Stimulated activated CD8-positive, alpha-beta memory T cell treated with anti-CD3 and anti-CD28 coated beads, Interleukin-12 subunit alpha, Interleukin-12 subunit beta, amount 100 ng/mL, for 1 hour (primary cell): ENCODE data around the gene TBC1D16.

Experiments
- DNase-seq: peaks from one replicate; pipeline ENCODE4 v3.0.0-alpha.2; 2020; ENCODE audit warnings: low read depth

The TBC1D16 gene

DNA sequence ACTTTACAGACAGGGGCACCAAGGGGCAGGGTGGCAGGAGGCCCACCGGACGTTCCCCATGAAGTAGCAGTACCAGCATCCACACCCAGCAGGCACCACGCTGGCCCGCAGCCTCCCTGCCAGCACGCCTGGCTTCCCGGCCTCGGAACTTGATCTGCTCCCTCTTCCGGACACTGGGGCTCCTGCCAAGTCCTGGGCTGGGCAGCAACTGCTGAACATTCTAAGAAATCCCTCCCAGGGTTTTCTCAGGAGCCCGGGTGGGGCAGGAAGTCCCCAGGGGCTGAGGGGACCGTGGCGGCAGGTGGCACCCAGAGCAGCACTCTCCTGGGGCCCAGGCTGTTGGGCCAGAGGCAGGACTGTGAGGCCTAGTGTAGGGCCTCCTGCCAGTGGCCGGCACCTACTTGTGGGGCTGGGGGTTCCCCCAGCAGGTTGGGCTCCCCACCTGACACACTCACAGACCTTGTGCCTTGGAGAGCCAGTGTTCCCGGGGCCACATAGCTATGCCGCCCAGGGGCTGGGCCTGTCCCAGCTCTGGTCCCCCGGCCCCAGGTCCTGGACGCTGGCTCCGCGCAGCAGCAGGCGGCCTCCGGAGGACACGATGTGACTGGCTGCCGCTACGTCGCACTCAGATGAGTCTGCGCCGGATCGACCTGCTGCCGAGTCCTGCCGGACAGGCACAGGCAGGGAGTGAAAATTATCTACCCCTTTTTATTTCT is 110.3 kb downstream of the TBC1D16 start:
- DNase-seq = no peak

GRCh38 chr17:79924639-79924976 is 111.1 kb downstream of the TBC1D16 start:
- no peak for DNase-seq

DNA sequence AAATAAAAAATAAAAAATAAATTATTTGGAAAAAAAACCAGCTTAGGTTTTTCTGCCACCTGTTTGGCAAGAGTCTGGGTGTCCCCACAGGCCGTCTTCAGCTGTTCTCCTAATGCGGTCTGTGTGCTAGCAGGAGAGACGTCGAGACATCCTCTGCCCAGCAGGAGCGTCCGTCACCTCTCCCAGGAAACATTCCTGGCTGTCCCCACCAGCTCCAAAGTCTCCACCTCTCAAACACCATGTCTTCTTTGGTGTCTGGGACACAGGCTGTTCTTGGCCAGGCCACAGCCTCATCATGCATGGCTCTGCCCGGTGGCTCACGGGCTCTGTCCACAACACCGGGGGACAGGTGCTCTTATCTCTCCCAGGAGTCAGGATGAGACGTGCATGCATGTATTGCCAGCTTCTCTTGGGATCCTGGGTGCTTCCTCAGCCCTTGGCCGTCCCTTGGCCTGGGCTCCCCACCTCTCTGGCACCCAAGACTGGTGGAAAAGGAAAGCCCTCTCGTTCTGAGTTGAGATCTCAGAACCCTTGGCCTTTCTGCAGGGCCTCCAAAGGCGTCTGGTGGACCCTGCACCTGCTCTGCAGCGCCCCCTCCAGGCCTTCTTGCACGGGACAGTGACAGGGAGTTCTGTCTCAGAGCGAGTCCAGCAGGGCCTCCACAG is 111.6 kb downstream of the TBC1D16 start:
- no peak for DNase-seq

- no peak for DNase-seq
Measured at GRCh38 chr17:79922798-79923197, 112.9 kb downstream of the TBC1D16 start.

DNA sequence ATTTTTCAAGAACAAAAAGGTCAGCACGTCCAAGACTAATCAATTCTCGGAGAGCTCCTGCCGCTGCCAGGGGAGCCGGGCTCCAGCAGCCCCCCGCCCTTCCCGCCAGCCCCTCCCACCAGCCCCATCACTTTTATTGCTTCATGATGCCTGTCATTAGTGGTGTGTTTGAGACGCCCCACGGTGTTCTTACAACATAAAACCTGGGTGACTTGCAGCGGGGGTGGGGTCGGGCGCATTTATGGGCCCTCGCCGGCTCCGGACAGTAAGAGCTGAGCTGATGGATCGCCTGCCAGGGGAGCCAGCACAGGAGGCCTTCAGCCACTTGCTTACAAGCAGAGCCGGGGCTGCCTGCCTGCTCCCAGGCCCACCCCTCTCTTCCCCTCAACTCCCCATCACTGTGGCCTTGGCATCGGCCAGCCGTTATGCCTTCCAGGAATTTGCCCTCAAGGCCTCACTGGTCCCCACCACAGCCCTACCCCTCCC is 113.5 kb downstream of the TBC1D16 start:
- DNase-seq = no peak

DNA sequence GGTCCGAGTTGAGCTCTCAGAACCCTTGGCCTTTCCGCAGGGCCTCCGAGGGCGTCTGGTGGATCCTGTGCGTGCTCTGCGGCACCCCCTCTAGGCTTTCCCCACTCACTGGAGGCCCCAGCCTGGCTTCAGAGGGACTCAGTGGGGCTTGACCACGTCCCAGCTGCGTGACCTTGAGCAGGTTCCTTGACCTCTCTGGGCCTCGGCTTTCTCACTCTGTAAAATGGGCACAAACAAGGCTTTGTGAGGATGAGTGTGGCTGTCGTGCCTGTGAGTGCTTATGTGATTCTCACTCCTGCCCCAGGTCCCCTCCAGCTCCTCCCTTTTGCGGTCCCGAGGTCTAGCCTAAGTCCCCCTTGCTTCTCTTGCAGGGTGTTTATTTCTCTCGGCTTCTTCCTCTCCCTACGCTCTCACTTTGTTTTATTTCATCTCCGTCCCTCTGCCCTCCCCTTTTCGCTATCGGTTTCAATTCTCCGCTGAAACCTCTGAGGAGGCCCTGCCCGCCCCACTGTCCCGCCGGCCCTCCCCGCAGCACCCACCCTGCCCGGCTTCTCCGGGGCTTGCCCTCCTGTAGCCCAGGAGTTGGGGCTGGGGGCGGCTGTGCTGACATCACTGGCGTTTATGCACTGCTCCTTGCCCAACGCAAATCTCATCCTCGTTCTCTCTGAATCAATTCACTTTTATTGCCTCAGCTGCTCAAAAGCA is 114.1 kb downstream of the TBC1D16 start:
- no peak for DNase-seq

- DNase-seq = no peak
Measured at GRCh38 chr17:79920751-79921410, 114.8 kb downstream of the TBC1D16 start.

- no peak for DNase-seq
Measured at GRCh38 chr17:79919862-79920720, 115.6 kb downstream of the TBC1D16 start.

- DNase-seq = no peak
Measured at GRCh38 chr17:79919164-79919585, 116.5 kb downstream of the TBC1D16 start.

DNA sequence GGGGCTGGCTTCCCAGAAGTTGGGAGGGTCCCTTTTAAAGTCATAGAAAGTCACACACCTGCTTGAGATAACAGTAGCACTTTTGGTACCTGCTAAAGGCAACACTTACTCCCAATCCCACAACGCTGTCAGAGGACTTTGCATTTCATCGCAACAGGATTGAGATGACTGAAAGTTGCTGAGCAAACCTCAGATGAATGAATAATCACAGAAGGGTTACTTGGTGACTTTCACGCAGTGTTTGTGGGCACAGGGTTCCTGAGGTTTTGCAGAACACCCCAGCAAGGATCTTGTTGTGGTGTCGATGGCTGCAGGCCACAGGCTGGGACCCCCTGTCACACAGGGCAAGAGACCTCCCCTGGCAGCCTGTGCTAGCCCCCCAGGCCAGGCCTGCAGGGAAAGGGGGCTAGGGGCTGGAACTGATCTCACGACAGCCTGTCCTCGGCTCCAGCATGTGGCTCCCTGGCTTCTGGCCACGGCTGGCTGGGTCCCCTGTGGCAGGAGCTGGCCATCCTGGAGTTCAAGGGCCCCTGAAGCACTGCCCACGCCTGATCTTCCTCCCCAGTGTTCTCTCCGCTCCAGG is 117.0 kb downstream of the TBC1D16 start:
- no peak for DNase-seq

DNA sequence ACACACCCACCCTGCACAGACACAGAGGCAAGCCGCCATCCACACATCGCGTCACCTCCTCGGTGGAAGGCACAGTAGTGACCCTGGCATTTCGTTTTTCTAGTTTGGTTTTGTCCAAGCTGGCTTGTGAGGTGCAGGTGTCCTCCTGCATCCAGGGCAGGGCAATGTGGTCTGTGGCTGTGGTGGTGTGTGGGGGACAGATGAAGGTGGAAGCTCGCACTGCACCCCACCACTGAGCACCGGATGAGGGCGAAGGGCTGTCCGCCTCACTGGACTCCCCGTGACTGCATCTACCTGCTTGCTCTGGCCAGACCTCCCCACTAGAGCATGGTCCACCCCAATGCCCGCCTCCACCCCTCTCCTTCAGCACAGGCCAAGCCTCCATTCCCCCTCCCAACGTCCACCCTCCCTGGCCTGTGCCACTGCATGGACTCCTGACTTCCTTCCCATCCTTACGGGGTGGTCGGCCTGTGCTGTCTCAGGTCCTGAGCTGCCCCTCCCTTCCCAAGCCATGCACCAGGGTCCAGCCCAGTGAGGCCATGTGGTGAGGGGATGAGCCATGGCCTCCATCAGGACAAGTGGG is 117.7 kb downstream of the TBC1D16 start:
- DNase-seq = no peak

GRCh38 chr17:79916991-79917901 is 118.4 kb downstream of the TBC1D16 start:
- no peak for DNase-seq

DNA sequence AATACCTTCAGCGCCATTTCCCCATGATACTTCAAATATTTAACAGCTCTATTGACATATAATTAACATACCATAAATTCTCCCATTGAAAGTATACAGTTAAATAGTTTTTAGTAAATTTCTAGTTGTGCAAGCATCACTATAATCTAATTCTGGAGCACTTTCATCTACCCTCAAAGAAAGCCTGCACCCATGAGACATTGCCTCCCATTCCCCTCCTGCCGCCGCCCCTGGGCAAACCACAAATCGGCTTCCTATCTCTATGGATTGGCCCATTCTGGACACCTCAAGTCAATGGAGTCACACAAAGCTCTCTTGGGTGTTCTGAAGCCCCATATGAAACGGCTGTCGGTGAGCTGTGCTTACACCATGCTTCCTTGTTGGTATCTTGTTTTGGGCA is 119.2 kb downstream of the TBC1D16 start:
- DNase-seq = no peak

GRCh38 chr17:79915850-79916430 is 119.7 kb downstream of the TBC1D16 start:
- DNase-seq = no peak

DNA sequence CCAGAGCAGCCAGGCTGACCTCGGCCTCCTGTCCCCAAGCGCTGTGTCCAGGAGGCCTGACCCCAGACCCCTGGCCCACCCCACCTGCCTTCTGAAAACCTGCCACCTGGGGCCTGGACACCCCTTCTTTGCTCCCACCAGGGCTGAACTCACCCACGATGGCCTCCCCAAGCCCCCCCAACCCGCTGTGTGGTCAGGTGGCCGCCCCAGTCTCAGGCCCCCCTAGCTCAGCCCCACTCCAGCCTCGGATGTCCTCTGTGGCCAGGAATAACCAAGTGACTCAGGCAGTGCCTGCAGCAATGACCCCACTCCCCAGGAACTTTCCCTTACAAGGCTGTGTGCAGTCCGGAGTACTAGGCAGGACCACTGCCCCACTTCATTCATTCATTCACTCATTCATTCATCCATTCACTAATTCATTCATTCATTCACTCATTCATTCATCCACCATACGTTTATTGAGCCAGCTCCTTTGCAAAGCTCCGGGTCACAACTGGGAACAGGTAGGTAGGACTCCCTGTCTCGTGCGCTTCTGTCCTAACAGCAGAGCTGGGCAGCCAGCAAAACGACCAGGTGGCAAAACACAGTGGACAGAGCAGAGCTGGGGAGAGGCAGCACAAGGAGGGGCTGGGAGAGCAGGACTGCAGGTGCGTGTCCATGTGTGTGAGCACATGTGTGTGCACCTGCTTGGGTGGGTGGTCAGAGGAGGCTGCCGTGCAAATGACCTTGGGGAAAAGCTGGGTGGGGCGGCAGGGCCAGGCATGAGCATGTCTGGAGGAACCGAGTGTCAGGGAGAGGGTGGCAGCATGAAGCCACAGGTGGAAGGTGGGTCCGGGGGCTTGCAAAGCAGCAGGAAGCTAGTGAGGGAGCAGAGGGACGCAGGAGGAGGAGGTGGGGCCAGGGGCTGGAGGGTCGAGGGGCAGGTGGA is 120.6 kb downstream of the TBC1D16 start:
- DNase-seq = no peak

DNA sequence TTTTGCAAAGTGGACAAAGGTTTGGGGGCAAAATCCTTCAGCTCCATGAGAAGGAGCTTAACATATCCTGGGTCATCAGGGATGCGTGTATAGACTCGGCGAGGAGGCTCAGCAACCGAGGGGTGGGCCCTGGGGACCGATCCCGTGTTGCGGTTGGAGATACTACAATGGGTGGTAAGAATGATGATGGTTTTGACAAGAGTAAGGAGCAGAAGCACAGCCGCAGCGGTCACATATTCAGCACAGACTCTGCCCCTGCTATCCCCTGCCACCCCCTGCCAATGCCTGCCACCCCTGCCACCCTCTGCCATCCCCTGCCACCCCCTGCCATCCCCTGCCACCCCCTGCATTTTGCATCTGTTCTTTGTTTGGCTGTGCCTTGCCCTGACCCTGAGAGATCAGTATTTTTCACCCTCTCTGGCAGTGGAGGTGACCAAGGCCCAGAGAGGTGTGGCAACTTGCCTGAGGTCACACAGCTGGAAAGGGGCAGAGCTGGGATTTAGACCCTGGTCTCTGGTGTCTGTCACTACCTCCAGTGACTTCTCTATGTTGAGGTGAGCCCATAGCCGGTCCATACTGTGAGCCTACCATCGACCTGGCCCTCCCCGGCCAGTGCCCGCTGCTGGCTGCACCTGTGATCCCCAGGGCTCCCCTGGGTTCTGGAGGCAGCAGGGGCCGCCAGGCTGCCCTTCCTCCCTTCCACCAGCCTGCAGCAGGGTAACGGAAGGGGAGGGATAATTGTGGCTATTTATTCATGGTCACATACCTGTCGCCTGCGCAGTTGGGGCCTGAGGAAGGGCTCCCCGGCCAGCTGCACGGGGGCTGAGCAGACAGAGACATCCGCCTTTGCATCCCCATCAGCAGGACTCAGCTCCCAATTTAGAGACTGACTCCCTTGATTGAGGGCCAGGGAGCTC is 121.5 kb downstream of the TBC1D16 start:
- DNase-seq = no peak

DNA sequence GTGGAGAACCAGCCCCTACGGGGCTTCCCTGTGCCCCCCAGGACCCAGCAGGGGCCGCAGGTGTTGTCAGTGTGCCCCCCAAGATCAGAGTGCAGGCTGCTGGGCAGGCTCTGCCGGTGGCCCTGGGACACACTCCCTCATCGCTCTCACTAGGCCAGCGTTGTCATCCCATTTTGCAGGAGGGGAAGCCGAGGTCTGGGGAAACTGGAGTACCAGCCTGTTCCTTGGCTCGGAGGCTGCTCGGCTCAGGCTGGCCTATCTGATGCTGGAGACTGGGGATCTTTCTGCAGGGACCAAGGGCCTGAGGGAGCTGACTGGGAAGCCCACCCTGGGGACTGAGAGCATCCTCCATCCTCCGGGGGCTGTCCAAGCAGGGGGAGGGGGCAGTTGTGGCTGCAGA is 122.2 kb downstream of the TBC1D16 start:
- DNase-seq = no peak
